ENCODE measurements around the gene SRP54.
A peak's percentile ranks its signal among the peaks of the same experiment; 100 is the strongest.
"Not testable (repeated sequence)": the region's sequence is repeated elsewhere in the genome, so short reads cannot be mapped to it uniquely, and the experiment has no call there.

The SRP54 gene

DNA sequence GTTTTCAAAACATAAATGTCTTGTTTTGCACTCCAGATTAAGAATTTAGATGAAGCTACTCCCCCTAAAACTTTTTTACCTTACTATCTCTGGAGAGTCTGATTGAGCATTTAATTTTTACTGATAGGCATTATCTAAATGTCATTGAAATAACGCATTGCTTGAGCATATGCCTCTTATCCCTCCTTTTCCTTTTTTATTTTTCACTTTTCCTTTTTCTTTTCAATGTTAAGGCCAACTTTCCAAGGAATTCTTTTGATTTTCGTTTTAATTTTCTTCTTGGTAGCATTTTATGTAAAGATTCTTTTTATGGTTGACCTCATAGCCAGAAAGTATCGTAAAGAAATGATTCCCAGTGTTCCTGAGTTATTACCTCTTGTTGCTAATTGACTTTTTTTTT is 2.9 kb downstream of the SRP54 start:
- DNase-seq, result no peak

DNA sequence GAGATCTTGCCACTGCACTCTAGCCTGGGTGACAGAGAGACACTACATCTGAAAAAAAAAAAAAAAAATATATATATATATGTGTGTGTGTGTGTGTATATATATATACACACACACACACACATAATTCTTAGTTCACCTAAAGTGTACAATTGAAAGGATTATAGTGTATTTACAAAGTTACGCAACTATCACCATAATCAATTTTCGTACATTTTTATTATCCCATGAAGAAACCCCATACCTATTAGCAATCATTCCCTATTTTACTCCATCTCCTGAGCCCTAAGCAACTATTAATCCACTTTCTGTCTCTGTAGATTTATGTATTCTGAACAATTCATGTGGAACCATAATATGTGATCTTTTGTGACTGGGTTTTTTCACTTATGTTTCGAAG is 4.4 kb downstream of the SRP54 start:
- DNase-seq, result no peak

DNA sequence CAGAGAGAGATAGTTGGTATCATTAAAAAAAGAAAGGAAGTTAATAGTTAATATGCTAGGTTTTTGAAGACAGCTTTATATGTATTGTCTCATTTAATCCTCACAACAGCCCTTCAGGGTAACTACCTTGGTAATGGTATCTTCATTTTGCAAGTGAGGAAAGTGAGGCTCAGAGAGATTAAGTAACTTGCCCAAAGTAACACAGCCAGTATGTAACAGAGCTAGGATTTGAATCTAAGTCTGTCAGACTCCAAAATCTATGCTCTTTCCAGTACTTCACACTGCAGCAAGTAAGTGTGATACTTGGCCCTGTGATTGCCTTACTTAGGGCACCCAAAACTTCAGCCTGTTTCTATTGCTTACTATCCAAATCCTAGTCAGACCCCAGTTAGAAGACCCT is 7.0 kb downstream of the SRP54 start:
- DNase-seq, result no peak

DNA sequence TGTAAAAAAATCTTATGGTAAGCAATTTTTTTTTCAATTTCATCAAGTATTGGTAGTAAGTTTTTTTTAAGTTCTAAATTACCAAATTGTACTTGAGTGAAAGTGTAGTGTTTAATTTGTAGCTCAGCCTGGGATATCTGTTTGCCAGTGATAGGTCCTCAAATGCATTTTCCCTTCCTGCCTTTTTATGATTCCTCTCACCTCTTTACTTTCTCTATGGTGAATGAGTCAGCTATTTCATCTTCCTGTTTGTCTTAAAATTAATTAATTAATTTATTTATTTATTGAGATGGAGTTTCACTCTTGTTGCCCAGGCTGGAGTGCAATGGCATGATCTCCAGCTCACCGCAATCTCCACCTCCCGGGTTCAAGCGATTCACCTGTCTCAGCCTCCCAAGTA is 10.6 kb downstream of the SRP54 start:
- no peak for DNase-seq

DNA sequence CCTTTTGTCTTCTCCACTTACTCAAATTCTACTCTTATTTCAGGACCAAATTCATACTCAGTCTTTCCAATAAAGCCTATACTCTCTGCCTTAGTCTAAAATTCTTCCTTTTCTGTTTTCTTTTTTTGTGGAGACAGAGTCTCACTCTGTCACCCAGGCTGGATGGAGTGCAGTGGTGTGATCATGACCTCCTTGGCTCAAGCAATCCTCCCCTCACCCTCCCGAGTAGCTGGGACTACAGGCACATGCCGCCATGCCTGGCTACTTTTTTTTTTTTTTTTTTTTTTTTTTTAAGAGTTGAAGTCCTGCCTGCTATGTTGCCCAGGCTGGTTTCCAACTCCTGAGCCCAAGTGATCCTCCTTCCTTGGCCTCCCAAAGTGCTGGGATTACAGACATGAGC is 11.9 kb downstream of the SRP54 start:
- DNase-seq, result no peak

DNA sequence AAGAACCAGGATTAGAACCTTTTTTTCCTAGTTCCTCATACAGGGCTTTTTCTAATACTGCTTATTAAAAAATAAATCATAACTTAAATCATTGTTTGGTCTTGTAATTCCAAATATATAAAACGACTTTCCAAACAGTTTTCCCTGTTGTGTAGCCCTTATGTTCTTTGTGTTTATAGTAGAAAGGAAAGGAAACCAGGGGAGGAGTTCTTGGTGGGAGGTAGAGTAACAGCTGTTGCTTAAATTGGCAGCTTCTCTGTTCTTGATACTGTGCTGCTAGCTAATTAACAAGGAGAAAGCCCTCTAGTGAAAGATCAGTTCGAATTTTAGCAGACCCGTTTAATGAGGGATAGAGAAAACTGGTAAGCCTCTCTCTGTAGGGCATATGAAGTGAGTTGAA is 15.0 kb downstream of the SRP54 start:
- no peak for DNase-seq

DNA sequence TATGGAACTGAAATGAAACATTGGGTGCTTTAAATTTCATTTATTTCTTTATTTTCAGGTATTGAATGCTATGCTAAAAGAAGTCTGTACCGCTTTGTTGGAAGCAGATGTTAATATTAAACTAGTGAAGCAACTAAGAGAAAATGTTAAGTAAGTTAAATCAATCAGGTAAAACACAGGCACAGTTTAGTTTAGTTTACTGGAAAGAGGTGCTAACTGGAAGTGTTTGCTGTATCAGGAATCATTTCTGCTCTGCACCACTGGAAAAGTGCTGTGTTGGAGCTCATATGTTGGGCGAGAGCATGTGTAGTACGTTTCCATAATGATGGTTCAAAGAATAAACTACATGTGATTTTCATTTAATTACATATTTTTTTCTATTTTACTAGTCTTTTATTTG is 16.7 kb downstream of the SRP54 start:
- no peak for DNase-seq

DNA sequence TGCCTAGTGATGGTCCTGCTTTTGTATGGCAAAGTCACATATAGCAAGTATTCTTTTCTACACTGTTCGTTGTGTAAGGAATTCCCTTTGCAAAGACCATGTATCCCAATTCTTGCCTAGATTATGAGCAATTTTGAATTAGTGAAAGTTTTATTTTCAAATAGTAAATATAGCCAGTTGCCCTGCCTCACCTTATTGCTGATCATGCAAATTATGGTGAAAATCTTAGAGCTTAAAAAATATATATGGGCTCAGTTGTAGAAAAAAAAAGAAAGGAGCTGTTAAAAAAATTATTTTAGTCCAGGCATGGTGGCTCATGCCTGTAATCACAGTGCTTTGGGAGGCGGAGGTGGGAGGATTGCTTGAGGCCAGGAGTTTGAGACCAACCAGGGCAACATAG is 18.8 kb downstream of the SRP54 start:
- DNase-seq, result no peak

DNA sequence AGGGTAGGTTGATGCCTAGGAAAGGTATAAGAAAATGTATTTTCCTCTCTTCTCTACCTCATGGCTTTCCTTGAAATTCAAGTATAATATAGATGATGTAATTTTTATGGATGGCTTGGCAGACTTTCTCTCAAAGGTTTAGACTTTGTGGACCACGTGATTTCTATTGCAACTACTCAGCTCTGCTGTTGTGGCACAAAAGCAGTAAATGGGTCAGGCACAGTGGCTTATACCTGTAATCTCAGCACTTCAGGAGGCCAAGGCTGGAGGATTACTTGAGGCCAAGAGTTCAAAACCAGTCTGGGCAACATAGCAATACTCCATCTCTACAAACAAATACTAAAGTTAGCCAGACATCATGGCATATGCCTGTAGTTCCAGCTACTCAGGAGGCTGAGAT is 22.0 kb downstream of the SRP54 start:
- DNase-seq, result no peak

DNA sequence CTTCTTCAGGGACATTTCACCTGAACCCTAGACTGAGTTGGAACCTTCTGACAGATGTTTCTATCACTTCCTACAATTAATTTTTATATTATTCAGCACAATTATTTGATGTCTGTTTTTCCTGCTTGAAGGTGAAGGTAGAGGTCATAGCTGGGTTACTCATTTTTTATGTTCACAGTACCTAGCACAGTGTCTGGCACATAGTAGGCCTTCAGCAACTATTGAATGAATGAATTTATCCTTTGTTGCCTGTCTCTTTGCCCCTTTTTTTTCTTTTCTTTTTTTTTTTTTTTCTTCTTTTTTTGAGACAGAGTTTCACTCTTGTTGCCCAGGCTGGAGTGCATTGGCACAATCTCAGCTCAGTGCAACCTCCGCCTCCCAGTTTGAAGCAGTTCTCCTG is 33.8 kb downstream of the SRP54 start:
- DNase-seq, result no peak

DNA sequence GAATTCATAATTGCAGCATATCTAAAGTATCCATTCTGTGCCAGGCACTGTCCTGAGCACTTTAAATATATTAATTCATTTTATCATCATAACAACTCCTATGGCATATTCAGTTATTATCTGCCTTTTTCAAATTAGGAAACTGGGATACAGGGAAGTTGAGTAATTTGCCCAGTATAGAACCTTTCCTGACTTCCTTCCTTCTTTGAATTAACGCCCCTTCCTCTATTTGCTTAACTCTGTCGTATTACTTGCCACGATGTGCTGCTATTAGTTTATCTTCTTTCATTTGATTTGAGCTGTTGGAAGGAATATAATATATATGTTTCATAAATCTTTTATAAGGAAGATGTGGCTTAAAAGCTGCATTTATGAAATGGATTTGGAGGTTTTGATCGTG is 37.9 kb downstream of the SRP54 start:
- no peak for DNase-seq

DNA sequence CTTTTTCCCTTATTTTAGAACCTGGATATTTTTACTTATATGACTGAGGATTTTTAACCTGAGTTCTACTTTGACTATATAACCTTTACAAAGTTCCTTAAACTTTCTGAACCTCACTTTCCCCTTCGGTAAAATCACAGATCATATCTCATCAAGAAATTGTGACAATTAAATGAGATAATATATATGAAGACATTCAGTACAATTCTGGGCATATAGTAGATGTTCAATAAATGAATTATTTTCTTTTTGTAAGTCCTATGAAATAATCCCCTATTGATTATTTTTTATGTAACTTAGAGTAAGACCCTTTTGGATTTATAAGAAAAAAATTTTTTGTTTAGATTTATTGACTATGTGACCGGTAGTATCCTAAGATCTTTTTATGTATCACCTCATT is 45.6 kb downstream of the SRP54 start:
- no peak for DNase-seq

DNA sequence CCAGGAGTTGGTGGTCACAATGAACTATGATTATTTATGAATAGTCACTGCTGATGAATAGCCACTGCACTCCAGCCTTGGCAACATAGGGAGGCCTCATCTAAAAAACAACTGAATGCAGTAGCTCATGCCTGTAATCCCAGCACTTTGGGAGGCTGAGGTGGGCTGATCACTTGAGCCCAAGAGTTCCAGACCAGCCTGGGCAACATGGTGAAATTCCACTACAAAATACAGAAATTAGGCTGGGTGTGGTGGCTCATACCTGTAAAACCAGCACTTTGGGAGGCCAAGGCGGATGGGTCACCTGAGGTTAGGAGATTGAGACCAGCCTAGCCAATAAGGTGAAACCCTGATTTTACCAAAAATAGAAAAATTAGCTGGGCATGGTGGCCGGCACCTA is 49.8 kb downstream of the SRP54 start:
- no peak for DNase-seq

DNA sequence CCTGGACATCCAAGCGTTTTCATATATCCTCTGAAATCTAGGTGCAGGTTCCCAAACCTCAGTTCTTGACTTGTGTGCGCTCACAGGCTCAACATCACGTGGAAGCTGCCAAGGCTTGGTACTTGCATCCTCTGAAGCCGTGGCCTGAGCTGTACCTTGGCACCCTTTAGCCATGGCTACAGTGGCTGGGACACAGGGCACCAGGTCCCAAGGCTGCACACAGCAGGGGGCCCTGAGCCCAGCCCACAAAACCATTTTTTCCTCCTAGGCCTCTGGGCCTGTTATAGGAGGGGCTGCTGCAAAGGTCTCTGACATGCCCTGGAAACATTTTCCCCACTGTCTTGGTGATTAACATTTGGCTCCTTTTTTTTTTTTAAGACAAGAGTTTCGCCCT is 51.6 kb downstream of the SRP54 start:
- no peak for DNase-seq

DNA sequence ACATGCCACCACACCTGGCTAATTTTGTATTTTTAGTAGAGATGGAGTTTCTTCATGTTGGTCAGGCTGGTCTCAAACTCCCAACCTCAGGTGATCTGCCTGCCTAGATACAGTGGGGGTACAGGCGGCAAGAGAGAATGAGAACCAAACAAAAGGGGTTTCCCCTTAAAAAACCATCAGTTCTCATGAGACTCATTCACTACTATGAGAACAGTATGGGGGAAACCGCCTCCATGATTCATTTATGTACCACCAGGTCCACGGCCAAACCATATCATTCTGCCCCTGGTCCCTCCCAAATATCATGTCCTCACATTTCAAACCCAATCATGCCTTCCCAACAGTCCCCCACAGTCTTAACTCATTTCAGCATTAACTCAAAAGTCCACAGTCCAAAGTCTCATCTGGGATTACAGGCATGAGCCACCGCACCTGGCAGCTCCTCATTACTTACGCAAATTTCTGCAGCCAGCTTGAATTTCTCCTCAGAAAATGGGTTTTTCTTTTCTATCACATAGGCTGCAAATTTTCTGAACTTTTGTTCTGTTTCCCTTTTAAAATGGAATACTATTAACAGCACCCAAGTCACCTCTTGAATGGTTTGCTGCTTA is 52.3 kb downstream of the SRP54 start:
- not testable (repeated sequence) for DNase-seq

DNA sequence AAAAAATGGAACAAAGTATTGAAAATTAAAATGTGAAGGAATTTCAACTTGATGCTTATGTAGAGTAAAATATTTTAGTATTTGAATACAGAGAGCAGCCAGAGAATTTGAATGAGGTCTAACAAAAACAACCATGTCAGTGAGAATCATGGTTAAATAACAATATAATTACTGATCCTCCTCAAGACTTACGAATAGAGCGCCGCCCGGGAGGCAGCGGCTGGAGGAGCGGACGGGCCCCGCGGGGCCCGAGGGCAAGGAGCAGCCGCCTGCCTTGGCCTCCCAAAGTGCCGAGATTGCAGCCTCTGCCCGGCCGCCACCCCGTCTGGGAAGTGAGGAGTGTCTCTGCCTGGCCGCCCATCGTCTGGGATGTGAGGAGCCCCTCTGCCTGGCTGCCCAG is 55.5 kb downstream of the SRP54 start:
- DNase-seq, result not testable (repeated sequence)

DNA sequence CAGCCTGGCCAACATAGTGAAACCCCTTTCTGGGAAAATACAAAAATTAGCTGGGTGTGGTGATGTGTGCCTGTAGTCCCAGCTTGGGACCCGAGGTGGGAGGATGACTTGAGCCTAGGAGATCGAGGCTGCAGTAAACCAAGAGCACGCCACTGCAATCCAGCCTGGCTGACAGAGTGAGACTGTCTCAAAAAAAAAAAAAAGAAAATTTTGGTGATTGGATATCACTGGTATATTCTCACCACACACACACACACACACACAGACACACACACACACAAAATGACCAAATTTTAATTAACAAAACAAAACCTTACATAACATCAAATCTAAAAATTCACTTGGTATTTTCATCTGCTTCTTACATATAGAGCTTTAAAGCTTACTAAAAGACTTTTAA is 59.8 kb downstream of the SRP54 start:
- DNase-seq, result no peak

DNA sequence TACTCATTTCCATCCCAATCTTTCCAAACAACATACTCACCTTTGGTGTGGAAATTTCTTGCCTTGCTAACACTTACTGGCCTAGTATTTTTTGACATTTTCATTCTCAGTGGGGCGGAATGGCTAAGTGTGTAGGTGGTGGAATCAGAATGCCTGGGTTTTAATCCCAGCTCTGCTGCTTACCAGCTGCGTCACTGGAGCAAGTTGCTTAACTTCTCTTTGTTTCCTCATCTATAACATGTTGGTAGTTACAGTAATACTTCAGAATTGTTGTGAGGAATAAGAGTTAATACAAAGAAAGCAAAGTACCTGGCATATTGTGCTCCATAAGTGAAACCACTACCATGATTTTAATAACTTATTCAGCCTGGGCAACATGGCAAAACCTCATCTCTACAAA is 60.3 kb downstream of the SRP54 start:
- DNase-seq, result no peak

DNA sequence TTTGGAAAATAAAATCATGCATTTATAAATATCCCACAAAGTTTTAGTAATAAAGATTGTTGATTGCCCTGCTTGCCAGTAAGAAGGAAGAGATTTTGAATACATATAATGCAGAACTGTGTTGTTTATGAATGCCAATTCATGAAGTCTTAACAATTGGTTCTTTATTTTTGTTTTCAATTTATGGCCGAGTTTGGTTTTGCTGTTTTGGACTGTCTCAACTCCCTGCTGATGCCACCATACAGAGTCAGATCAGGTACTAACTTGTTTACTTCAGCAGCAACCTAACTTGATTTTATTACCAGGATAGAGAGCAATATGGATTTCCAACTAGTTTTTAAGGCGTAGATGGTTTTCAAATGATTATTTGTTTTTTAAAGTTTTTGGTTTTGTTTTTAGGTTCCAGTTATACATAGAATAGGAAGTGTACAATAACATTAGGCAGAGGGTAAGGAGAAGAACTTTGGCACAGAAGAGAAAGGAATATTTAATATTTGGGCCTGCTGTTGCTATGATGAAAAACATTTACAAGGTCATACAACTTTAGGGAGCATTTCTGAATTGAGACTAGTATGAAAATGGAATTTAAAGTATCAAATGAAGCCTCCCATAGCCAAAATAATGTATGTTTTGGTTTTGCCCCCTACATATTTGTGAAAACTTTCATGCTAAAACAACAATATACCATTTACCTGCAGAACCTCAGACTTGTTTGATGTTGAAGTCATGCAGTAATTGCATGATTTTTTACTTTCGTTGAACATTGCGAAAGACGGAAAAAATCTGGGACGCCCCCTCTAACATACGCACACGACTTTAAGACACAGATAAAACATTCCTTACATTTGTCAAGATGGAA is 62.4 kb downstream of the SRP54 start:
- no peak for DNase-seq

DNA sequence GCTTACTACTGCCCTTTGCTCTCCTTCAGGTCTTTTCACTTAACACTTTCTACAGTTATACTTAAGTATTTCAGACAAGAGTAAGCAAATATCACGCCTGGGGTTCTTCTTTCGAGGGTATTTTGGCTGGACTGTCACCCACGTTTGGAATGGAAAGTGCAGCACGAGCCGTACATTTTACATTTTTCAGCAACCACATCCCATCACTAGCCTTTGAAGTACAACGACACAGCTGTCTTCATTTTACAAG is 62.9 kb downstream of the SRP54 start:
- no peak for DNase-seq

DNA sequence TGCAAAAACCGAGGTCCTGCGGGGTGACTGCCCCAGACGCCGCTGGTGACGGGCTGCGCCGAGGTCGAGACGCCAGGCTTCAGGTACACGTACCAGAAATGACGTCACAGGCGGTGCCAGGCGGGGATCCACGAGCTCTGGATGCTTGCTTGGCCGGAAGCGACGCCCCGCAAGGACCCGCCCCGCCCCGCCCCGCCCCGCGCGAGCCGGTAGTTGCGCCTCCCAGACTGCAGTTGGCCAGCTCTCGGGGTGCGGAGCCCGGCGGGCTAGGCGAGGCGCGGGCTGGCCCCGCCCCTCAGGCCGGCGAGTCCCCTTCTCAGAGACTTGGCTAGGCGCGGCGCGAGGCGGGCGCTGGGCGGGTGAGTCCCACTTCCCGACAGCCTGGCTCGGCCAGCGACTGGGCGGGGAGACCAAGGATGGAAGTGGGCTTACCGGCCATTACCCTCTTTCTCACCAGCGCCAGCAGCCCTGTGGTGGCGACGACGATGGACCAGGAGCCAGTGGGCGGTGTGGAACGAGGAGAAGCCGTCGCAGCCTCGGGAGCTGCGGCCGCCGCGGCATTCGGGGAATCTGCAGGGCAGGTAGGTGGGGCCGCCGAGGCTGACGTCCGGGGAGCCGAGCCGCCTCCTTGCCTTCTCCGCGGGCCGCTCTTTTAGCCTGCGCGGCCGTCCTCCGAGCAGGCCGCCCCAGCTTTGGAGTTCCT is 63.4 kb downstream of the SRP54 start, which contains the start of gene FAM177A1:
Gene FAM177A1 (plus strand): TSS at position 225 of the 703 bp plus-strand sequence. CDS start 192 bp downstream, at position 417.
- DNase-seq, result peak; percentile 91

DNA sequence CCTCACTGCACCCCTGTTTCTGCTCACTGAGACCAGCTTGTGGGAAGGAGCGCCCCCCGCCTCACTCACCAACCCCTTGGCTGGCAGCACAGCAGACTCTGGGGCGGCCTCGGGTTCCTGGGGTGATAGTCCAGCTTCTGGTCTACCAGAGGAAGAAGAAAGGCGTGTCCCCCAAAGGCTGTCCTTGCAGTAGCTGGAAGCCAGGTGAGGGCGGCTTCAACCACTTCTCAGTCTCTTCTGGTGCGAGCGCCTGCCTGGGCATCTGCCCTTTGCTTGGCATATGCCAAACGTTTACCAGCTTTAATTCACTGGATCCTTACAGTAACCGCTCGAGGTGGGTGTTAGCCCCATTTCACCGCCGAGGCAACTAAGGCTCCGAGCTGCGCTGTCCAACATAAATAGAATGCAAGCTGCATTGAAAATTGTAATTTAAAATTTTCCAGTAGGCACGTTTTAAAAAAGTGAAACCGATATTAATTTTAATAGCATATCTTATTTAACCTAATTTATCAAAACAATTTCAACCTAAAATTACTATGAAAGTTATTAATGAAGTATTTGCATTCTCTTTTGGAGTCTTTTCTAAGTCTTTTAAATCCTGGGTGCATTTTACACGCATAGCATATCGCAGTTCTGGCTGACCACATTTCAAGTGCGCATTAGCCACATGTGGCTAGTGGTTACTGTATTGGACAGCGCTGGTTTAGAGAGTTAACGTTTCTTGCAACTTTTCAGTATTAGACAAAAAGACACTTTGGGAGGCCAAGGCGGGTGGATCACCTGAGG is 64.2 kb downstream of the SRP54 start:
- no peak for DNase-seq

DNA sequence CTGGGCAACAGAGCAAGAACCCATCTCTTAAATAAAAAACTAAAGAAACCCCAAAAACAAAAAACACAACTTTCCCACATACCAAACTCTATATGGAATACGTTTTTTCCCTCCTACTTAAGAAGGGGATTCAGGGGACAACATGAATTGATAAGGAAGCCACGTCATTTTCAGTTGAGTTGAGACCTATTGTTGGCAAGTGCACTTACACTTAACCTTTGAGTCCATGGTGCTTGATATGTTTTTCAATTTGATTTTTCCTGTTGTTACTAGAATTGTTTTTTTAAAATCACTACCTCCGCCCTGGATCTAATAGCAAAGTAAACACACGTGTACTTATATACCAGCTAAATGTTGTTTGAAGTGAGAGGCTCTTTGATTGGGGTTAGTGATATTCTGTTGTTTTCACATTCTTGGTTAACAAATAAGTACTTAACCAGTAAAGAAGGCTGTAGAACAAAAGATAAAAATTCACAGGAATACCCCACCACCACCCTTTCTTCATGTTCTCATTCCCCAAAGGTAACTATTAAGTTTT is 65.3 kb downstream of the SRP54 start:
- DNase-seq, result no peak

All from 8988T (cell line).